H1 (cell line): ENCODE results near the gene RASAL2.

Experiments used
- EZH2 ChIP-seq: fragments of 200-600 bp; sonication (generic); IDR thresholded peaks from 2 replicates; pipeline ENCODE4 v1.7.1; 2012; ENCODE audit warnings: low read depth, mild to moderate bottlenecking, moderate library complexity, low read length, inconsistent platforms; ENCODE audit not compliant: severe bottlenecking
- POLR2A ChIP-seq, 2 experiments: IDR thresholded peaks; 1 replicate in 1 of 2; 2 replicates in 1 of 2; pipeline ENCODE4 v1.6.1; 2011; ENCODE audit warnings: low read depth in 2 of 2, low read length in 2 of 2, mild to moderate bottlenecking in 2 of 2; ENCODE audit errors: control extremely low read depth in 1 of 2
- POLR2AphosphoS5 ChIP-seq: IDR thresholded peaks from 2 replicates; pipeline ENCODE4 v1.6.1; 2011; ENCODE audit warnings: low read depth, low read length
- SIN3A ChIP-seq, 2 experiments: IDR thresholded peaks in 1 of 2; conservative IDR thresholded peaks in 1 of 2; 2 replicates each; pipeline ENCODE4 v1.6.1; 2011 to 2012; ENCODE audit warnings: low read length in 2 of 2, improper control_type of control experiment in 1 of 2, low read depth in 1 of 2, mild to moderate bottlenecking in 1 of 2
- TAF1 ChIP-seq: IDR thresholded peaks from 2 replicates; pipeline ENCODE4 v1.6.1; 2011; ENCODE audit warnings: mild to moderate bottlenecking, low read depth, low read length
- TF ChIP-seq, protein P1 (sequence below), 3 experiments: IDR thresholded peaks; 1 replicate in 2 of 3; 2 replicates in 1 of 3; pipeline versions ENCODE4 v1.5.1 to v1.6.1; 2011; ENCODE audit warnings: low read length in 3 of 3, mild to moderate bottlenecking in 3 of 3, inconsistent platforms in 2 of 3, low read depth in 1 of 3, moderate library complexity in 1 of 3; ENCODE audit not compliant: insufficient read depth in 1 of 3; ENCODE audit errors: control extremely low read depth in 1 of 3

DNA sequence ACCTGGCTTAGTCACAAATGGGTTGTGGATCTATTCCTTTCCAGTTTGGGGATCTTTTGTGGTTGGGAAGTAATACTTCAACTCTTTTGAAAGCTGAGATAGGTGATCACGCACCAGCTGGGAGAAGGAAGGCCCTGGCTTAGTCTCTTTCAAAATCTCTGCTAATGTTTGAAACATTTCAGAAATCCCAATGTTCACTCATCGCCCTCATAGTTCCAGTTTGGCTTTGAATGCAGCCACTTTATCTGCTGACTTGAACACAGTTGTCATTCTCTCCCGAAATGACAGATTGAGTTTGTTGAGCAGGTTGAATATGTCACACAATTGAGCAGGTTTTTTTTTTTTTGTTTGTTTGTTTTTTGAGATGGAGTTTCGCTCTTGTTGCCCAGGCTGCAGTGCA is 24.6 kb downstream of the RASAL2 start:
- TF ChIP-seq, protein P1, sequence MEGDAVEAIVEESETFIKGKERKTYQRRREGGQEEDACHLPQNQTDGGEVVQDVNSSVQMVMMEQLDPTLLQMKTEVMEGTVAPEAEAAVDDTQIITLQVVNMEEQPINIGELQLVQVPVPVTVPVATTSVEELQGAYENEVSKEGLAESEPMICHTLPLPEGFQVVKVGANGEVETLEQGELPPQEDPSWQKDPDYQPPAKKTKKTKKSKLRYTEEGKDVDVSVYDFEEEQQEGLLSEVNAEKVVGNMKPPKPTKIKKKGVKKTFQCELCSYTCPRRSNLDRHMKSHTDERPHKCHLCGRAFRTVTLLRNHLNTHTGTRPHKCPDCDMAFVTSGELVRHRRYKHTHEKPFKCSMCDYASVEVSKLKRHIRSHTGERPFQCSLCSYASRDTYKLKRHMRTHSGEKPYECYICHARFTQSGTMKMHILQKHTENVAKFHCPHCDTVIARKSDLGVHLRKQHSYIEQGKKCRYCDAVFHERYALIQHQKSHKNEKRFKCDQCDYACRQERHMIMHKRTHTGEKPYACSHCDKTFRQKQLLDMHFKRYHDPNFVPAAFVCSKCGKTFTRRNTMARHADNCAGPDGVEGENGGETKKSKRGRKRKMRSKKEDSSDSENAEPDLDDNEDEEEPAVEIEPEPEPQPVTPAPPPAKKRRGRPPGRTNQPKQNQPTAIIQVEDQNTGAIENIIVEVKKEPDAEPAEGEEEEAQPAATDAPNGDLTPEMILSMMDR (IDR thresholded peaks at IDR 0.05; ENCODE audit: control extremely low read depth in 1 of 3, insufficient read depth in 1 of 3, low read depth in 1 of 3, low read length in 3 of 3) = no peak
- no peak for TF ChIP-seq EZH2
- no peak for TF ChIP-seq TAF1
- TF ChIP-seq POLR2A (IDR thresholded peaks at IDR 0.05; ENCODE audit: control extremely low read depth in 1 of 2, low read depth in 2 of 2, low read length in 2 of 2) = no peak
- no peak for TF ChIP-seq SIN3A (conservative IDR thresholded peaks at IDR 0.05 in 1 of 2, IDR thresholded peaks at IDR 0.05 in 1 of 2; ENCODE audit: low read depth in 1 of 2, low read length in 2 of 2)
- no peak for TF ChIP-seq POLR2AphosphoS5
